Pancreas (tissue), 10 donors: ENCODE measurements around the gene ADGRV1. TPM values are rescaled to one million over a fixed set of nuclear protein-coding genes. Genes with fewer than 3 reads are reported as not detected.
"Not testable (repeated sequence)": the region's sequence is repeated elsewhere in the genome, so short reads cannot be mapped to it uniquely, and the experiment has no call there.

Experiments used
- ATAC-seq, 4 donors: fragments of 200-7000 bp; cut with Tn5 transposase; one replicate each; pipeline versions ENCODE4 v1.8.0 to v1.9.1; 2020; ENCODE audit warnings: mild to moderate bottlenecking in 4 of 4, moderate library complexity in 4 of 4
- DNase-seq, 6 donors: peaks; one replicate each; pipeline ENCODE4 v3.0.0-alpha.2; 2020
- FAIRE-seq: peaks from 2 replicates; lab custom pipeline; 2012; peaks lifted over from hg19 to GRCh38; lab: Jason Lieb, UNC
- H3K27ac ChIP-seq, 4 donors: fragments of 200-600 bp; sonication (generic); 1 replicate in 3 of 4; 2 replicates in 1 of 4; pipeline versions ENCODE4 v1.5.0 to v1.8.0; 2020
- H3K27me3 ChIP-seq, 4 donors: fragments of 200-600 bp; one replicate each; pipeline ENCODE4 v1.8.0; 2021
- H3K36me3 ChIP-seq, 3 donors: fragments of 200-600 bp; sonication (generic) in 1 of 3; one replicate each; pipeline versions ENCODE4 v1.5.0 to v1.8.0; 2020 to 2021
- H3K4me1 ChIP-seq, 3 donors: fragments of 200-600 bp; one replicate each; pipeline ENCODE4 v1.8.0; 2021
- H3K4me3 ChIP-seq, 4 donors: fragments of 200-600 bp; sonication (generic) in 2 of 4; one replicate each; pipeline versions ENCODE4 v1.5.0 to v1.8.0; 2020 to 2021
- H3K9me3 ChIP-seq, 4 donors: fragments of 200-600 bp; one replicate each; pipeline ENCODE4 v1.8.0; 2021
- WGBS, 2 donors: extraction: QIAGEN DNeasy Blood & Tissue Kit; methylation state at CpG; one replicate each; pipeline ENCODE4 v1.1.7; 2013; 5-methylcytosine and 5-hydroxymethylcytosine counted together
- intact Hi-C, 3 donors: fragments of 100-400 bp; cut with DNase I; formaldehyde crosslinking; loops; one replicate each; pipeline versions ENCODE4 v1.11.1 to v1.14.2; 2022
- polyA plus RNA-seq, 2 donors: library from polyadenylated mRNA; stranded (reverse); fragments of 200-250 nt; gene quantifications; one replicate each; pipeline ENCODE4 v1.2.3, GENCODE V29; 2013
- total RNA-seq, 6 donors: library from RNA; stranded (reverse); fragmentation: NEBNext Ultra II Directional in 4 of 6; extraction: Animal tissue kit (Norgen Biotek cat#: 25700) in 4 of 6; gene quantifications; one replicate each; pipeline versions ENCODE4 v1.2.1 to v1.2.4, GENCODE V29; 2021 to 2023
- TF ChIP-seq, protein P1 (sequence below), 4 donors: fragments of 200-600 bp; sonication (generic) in 3 of 4; IDR thresholded peaks; one replicate each; pipeline versions ENCODE4 v1.5.0 to v1.8.0; 2021; ENCODE audit warnings: antibody characterized with exemption in 4 of 4
- donor health status: healthy with polysubstance abuse.
- donor health status: DM: no; HTN: no; CAD: no; lungs with moderate emphysema.
- donor health status: DM: no; HTN: no; CAD: no.
- donor health status: control.
- donor health status: control.
- donor health status: Bipolar disorder and iron deficiency.
- donor health status: DM: yes; HTN: yes; CAD: no.
- donor health status: DM: no; HTN: no; CAD: no.
- donor health status: DM: no; HTN: no; CAD: no.
- donor health status: DM: yes; HTN: yes; CAD: no.

The ADGRV1 gene
- total and polyA plus RNA-seq, 8 donors: 3.9 to 6.9 (median 5.4) TPM

DNA sequence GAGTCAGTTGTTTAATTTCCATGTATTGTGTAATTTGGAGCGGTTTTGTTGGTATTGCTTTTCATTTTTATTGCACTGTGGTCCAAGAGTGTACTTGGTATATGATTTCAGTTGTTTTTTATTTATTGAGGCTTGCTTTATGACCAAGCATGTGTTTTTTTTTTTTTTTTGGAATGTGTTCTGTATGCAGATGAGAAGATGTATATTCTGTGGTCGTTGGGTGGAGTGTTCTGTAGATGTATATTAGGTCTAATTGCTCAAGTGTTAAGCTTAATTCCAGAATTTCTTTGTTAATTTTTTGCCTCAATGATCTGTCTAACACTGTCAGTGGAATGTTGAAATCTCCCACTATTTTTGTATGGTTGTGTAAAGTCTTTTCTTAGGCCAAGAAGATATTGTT lies 23.4 kb downstream of the ADGRV1 start:
- 76 to 80% methylated on average over 2 of the region's 2 CpGs for WGBS, 2 donors

DNA sequence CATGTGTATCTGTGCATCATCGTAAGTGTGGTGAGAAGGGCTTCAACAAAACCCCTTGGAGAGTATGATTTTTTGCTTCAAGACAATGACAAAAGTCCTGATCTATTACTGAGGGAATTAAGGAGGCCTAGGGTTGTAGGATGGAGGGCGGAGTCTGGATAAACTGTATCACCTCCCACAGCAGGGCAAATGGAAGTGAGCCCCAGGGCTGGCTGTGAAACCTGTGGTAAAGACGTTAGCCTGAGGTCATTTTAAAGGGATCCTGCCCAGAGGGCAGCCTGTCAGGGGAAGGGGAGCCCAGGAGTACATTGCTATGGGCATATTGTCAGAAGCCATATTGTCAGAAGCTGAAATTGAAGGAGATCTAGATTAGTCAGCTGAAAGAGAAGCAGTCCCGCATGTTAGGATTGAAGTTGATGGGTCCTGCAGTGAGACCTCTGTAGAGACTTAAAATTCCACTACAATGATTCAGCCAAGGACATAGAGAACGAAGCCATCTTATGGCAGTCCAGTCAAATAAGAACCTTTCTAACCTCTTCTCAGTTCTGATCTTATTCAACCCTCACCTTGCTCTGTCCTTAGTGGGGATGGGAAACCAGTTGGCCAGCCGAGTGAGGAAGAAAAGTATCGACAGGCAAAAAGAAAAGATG lies 26.9 kb downstream of the ADGRV1 start:
- H3K4me1 ChIP-seq: no peaks in the 10 kb centered on the region
- no peaks in the 10 kb centered on the region for H3K27me3 ChIP-seq
- no peaks in the 10 kb centered on the region for H3K36me3 ChIP-seq
- WGBS, 2 donors: 84 to 85% methylated on average over 7 of the region's 7 CpGs
- H3K4me3 ChIP-seq: no peak overlapping the region
- no peak for FAIRE-seq
- H3K27ac ChIP-seq: no peak overlapping the region
- intact Hi-C loops: no loop called here
- no peak for DNase-seq
- no peak for ATAC-seq
- H3K9me3 ChIP-seq: no peaks in the 10 kb centered on the region
- TF ChIP-seq, protein P1, sequence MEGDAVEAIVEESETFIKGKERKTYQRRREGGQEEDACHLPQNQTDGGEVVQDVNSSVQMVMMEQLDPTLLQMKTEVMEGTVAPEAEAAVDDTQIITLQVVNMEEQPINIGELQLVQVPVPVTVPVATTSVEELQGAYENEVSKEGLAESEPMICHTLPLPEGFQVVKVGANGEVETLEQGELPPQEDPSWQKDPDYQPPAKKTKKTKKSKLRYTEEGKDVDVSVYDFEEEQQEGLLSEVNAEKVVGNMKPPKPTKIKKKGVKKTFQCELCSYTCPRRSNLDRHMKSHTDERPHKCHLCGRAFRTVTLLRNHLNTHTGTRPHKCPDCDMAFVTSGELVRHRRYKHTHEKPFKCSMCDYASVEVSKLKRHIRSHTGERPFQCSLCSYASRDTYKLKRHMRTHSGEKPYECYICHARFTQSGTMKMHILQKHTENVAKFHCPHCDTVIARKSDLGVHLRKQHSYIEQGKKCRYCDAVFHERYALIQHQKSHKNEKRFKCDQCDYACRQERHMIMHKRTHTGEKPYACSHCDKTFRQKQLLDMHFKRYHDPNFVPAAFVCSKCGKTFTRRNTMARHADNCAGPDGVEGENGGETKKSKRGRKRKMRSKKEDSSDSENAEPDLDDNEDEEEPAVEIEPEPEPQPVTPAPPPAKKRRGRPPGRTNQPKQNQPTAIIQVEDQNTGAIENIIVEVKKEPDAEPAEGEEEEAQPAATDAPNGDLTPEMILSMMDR (IDR thresholded peaks at IDR 0.05): no peak

More for the DNA sequence above, 23.4 kb downstream of the ADGRV1 start:
- TF ChIP-seq, protein P1 (IDR thresholded peaks at IDR 0.05): no peak
- no peak overlapping the region for H3K27ac ChIP-seq
- no peaks in the 10 kb centered on the region for H3K36me3 ChIP-seq
- no peak for DNase-seq
- H3K9me3 ChIP-seq: no peaks in the 10 kb centered on the region
- ATAC-seq: no peak
- FAIRE-seq: no peak
- H3K4me3 ChIP-seq: no peak overlapping the region
- intact Hi-C loops: no loop called here
- H3K27me3 ChIP-seq: no peaks in the 10 kb centered on the region
- H3K4me1 ChIP-seq: no peaks in the 10 kb centered on the region

DNA sequence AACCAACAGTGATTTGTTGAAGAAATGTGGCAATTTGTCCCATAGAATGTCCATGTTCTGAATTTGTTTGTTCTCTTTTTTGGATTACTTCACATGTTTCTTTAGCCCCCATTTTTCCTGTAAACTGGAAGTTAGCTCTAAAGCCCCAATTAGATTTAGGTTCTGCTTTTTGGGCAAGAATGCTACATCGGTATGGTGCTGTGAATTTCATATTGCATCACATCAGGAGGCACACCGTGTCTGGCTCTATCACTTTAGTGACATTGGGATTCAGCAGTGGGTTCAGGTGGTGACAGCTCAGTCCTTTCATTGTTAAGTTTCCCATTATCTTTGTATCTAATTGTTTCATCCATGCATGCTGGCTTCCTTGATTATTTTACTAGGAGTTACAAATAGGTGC lies 27.9 kb downstream of the ADGRV1 start:
- intact Hi-C loops: no loop called here
- Histone ChIP-seq H3K27me3 (no peaks in the 10 kb centered on the region), H3K9me3 (no peaks in the 10 kb centered on the region), H3K4me3 (no peak overlapping the region), H3K36me3 (no peaks in the 10 kb centered on the region), H3K27ac (no peak overlapping the region), H3K4me1 (no peaks in the 10 kb centered on the region)
- 84 to 88% methylated on average over 2 of the region's 2 CpGs for WGBS, 2 donors
- TF ChIP-seq, protein P1 (IDR thresholded peaks at IDR 0.05): no peak
- FAIRE-seq (no peak), ATAC-seq (no peak), DNase-seq (no peak)

DNA sequence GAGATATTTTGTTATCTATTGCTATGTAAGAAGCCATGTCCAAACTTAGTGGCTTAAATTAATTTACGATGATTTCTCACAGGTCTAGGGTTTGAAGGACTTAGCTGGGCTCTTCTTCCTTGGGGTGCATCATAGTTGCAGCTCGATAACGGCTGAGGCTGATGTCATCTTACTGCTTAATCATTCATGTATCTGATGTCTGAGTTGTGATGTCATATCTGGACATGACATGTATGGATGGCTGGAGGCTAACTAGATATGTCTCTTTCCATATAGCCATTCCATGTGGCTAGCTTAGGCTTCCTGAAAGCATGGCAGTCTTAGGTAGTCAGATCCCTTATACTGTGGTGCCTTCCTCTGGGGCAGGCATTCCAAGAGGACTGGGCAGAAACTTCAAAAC lies 31.6 kb downstream of the ADGRV1 start:
- no peak overlapping the region for H3K27ac ChIP-seq
- H3K9me3 ChIP-seq: no peaks in the 10 kb centered on the region
- DNase-seq (no peak), FAIRE-seq (no peak), ATAC-seq (no peak)
- TF ChIP-seq, protein P1 (IDR thresholded peaks at IDR 0.05): no peak
- no peaks in the 10 kb centered on the region for H3K4me1 ChIP-seq
- no peaks in the 10 kb centered on the region for H3K36me3 ChIP-seq
- whole genome bisulfite sequencing, 2 donors: 94 to 95% methylated on average over 3 of the region's 3 CpGs
- intact Hi-C loops: no loop called here
- H3K4me3 ChIP-seq: no peak overlapping the region
- H3K27me3 ChIP-seq: no peaks in the 10 kb centered on the region

DNA sequence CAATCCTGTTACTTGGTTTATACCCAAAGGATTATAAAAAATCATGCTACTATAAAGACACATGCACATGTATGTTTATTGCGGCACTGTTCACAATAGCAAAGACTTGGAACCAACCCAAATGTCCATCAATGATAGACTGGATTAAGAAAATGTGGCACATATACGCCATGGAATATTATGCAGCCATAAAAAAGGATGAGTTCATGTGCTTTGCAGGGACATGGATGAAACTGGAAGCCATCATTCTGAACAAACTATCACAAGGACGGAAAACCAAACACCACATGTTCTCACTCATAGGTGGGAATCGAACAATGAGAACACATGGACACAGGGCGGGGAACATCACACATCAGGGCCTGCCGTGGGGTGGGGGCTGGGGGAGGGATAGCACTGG lies 34.5 kb downstream of the ADGRV1 start:
- WGBS, 2 donors: 90 to 94% methylated on average over 6 of the region's 6 CpGs
- ATAC-seq, H3K36me3 ChIP-seq, H3K27me3 ChIP-seq, FAIRE-seq, H3K4me1 ChIP-seq, H3K9me3 ChIP-seq, H3K27ac ChIP-seq, intact Hi-C loops, DNase-seq, H3K4me3 ChIP-seq: not testable (repeated sequence)

DNA sequence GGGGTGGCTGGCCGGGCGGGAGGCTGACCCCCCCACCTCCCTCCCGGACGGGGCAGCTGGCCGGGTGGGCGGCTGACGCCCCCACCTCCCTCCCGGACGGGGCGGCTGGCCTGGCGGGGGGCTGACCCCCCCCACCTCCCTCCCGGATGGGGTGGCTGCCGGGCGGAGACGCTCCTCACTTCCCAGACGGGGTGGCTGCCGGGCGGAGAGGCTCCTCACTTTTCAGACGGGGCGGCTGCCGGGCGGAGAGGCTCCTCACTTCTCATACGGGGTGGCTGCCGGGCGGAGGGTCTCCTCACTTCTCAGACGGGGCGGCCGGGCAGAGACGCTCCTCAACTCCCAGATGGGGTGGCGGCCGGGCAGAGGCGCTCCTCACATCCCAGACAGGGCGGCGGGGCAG lies 37.2 kb downstream of the ADGRV1 start:
- intact Hi-C loops, H3K4me1 ChIP-seq, H3K4me3 ChIP-seq, H3K27ac ChIP-seq, H3K36me3 ChIP-seq, FAIRE-seq, H3K27me3 ChIP-seq, ATAC-seq, H3K9me3 ChIP-seq: not testable (repeated sequence)
- WGBS, 2 donors: 99 to 100% methylated on average over 8 to 34 of the region's 34 CpGs
- DNase-seq: peak in 2 of 6 donors; percentile 15 to 54
